GM21619 (cell line): ENCODE results near the gene GINS3.
A peak's percentile ranks its signal among the peaks of the same experiment; 100 is the strongest.
"Not testable (repeated sequence)": the region's sequence is repeated elsewhere in the genome, so short reads cannot be mapped to it uniquely, and the experiment has no call there.

ENCODE experiments used
- ATAC-seq: cut with Tn5 transposase; IDR thresholded peaks from one replicate; pipeline ENCODE4 v1.9.1; 2021; ENCODE audit not compliant: unreplicated experiment

The GINS3 gene

GRCh38 chr16:58385218-58385773 is 7.0 kb upstream of the GINS3 start:
- no peak for ATAC-seq

- no peak for ATAC-seq
Measured at GRCh38 chr16:58389724-58390123, 2.5 kb upstream of the GINS3 start.

- peak; percentile 19 for ATAC-seq
Measured at GRCh38 chr16:58393138-58393504, 850 bp downstream of the GINS3 start.

GRCh38 chr16:58396897-58397296 is 4.6 kb downstream of the GINS3 start:
- not testable (repeated sequence) for ATAC-seq

- no peak for ATAC-seq
Measured at GRCh38 chr16:58399718-58400633, 7.7 kb downstream of the GINS3 start.

- not testable (repeated sequence) for ATAC-seq
Measured at GRCh38 chr16:58401305-58401704, 9.0 kb downstream of the GINS3 start.

- no peak for ATAC-seq
Measured at GRCh38 chr16:58402796-58403195, 10.5 kb downstream of the GINS3 start.

- ATAC-seq, result no peak
Measured at GRCh38 chr16:58409316-58409973, 17.2 kb downstream of the GINS3 start.

- no peak for ATAC-seq
Measured at GRCh38 chr16:58411336-58411735, 19.1 kb downstream of the GINS3 start.

- no peak for ATAC-seq
Measured at GRCh38 chr16:58411736-58412614, 19.7 kb downstream of the GINS3 start.

- ATAC-seq, result not testable (repeated sequence)
Measured at GRCh38 chr16:58412615-58412970, 20.3 kb downstream of the GINS3 start.

- no peak for ATAC-seq
Measured at GRCh38 chr16:58413359-58413758, 21.1 kb downstream of the GINS3 start.

GRCh38 chr16:58415003-58415402 is 22.7 kb downstream of the GINS3 start:
- no peak for ATAC-seq

GRCh38 chr16:58415961-58416360 is 23.7 kb downstream of the GINS3 start:
- ATAC-seq, result not testable (repeated sequence)

- no peak for ATAC-seq
Measured at GRCh38 chr16:58417035-58417434, 24.8 kb downstream of the GINS3 start.

- peak; percentile 38 for ATAC-seq
Measured at GRCh38 chr16:58417600-58417999, 25.3 kb downstream of the GINS3 start.

GRCh38 chr16:58418026-58418425 is 25.8 kb downstream of the GINS3 start:
- no peak for ATAC-seq

GRCh38 chr16:58418601-58419000 is 26.3 kb downstream of the GINS3 start:
- peak; percentile 35 for ATAC-seq

GRCh38 chr16:58419241-58419990 is 27.1 kb downstream of the GINS3 start:
- ATAC-seq, result no peak

GRCh38 chr16:58421059-58421458 is 28.8 kb downstream of the GINS3 start:
- no peak for ATAC-seq
